PC-9 (cell line): ENCODE data around the gene KLK13. TPM values are rescaled to one million over a fixed set of nuclear protein-coding genes. Genes with fewer than 3 reads are reported as not detected.

Experiments
- BruUV-seq: library from RNA; stranded (reverse); fragments of 400-500 nt; replicated peaks from 2 replicates; lab custom pipeline; 2021; lab: Mats Ljungman, UMichigan
- CTCF ChIA-PET: fragments of 300-600 bp; sonication (Branson Sonifier 250); formaldehyde crosslinking; loops from one replicate; lab custom pipeline; 2022; ENCODE audit warnings: antibody characterized with exemption; lab: Charles Lee
- POLR2A ChIA-PET: fragments of 300-600 bp; sonication (Branson Sonifier 250); formaldehyde crosslinking; loops from one replicate; lab custom pipeline; 2022; ENCODE audit warnings: antibody characterized with exemption; ENCODE audit not compliant: unreplicated experiment; lab: Charles Lee
- DNase-seq, 2 experiments: peaks; one replicate each; pipeline versions ENCODE4 v3.0.0 to v3.0.0-alpha.2; 2015 to 2022; ENCODE audit warnings: mixed read lengths in 1 of 2
- H2AFZ ChIP-seq: fragments of 200-600 bp; sonication (generic); 2 replicates; pipeline ENCODE4 v1.8.1; 2017; ENCODE audit warnings: antibody characterized with exemption
- H3F3A ChIP-seq: fragments of 200-600 bp; sonication (generic); 2 replicates; pipeline ENCODE4 v1.8.1; 2017; ENCODE audit warnings: antibody characterized with exemption, mild to moderate bottlenecking, low read depth; ENCODE audit not compliant: insufficient read depth
- H3K27ac ChIP-seq: fragments of 200-600 bp; sonication (generic); 2 replicates; pipeline ENCODE4 v1.6.1; 2016; ENCODE audit warnings: mixed run types
- H3K27me3 ChIP-seq: fragments of 200-600 bp; sonication (generic); 2 replicates; pipeline ENCODE4 v1.6.1; 2016; ENCODE audit warnings: low read depth, mixed run types; ENCODE audit not compliant: insufficient read depth
- H3K36me3 ChIP-seq: fragments of 200-600 bp; sonication (generic); 2 replicates; pipeline ENCODE4 v1.6.1; 2016; ENCODE audit warnings: low read depth, mixed run types
- H3K4me1 ChIP-seq: fragments of 200-600 bp; sonication (generic); replicated peaks from 2 replicates; pipeline ENCODE4 v1.6.1; 2016; ENCODE audit warnings: mixed run types; ENCODE audit not compliant: insufficient read depth
- H3K4me2 ChIP-seq: fragments of 200-600 bp; sonication (generic); 2 replicates; pipeline ENCODE4 v1.6.1; 2017; ENCODE audit warnings: mixed run types
- H3K4me3 ChIP-seq: fragments of 200-600 bp; sonication (generic); 2 replicates; pipeline ENCODE4 v1.6.1; 2016; ENCODE audit warnings: mixed run types
- H3K79me2 ChIP-seq: fragments of 200-600 bp; sonication (generic); 2 replicates; pipeline ENCODE4 v1.6.1; 2017; ENCODE audit warnings: low read depth, mixed run types
- H3K9me2 ChIP-seq: fragments of 200-600 bp; sonication (generic); 2 replicates; pipeline ENCODE4 v1.8.1; 2017; ENCODE audit warnings: mild to moderate bottlenecking; ENCODE audit not compliant: insufficient read depth
- H3K9me3 ChIP-seq: fragments of 200-600 bp; sonication (generic); 2 replicates; pipeline ENCODE4 v1.8.1; 2016; ENCODE audit warnings: low read depth; ENCODE audit not compliant: insufficient read depth
- H4K20me1 ChIP-seq: fragments of 200-600 bp; sonication (generic); 2 replicates; pipeline ENCODE4 v1.8.1; 2017; ENCODE audit not compliant: insufficient read depth
- EZH2 ChIP-seq: fragments of 200-600 bp; sonication (generic); IDR thresholded peaks from 2 replicates; pipeline ENCODE4 v1.8.0; 2017; ENCODE audit warnings: antibody characterized with exemption, low read depth
- intact Hi-C: fragments of 100-400 bp; cut with micrococcal nuclease; formaldehyde crosslinking; loops from one replicate; pipeline ENCODE4 v1.10.0; 2022; ENCODE audit not compliant: unreplicated experiment
- total RNA-seq: library from RNA; stranded (reverse); gene quantifications from 2 replicates; pipeline ENCODE4 v1.2.3, GENCODE V29; 2021
- TF ChIP-seq, protein P1 (sequence below): fragments of 200-600 bp; sonication (generic); conservative IDR thresholded peaks from 2 replicates; pipeline ENCODE4 v1.6.1; 2017; ENCODE audit warnings: mixed run types, antibody characterized with exemption, mild to moderate bottlenecking, moderate library complexity

Gene KLK13
- total RNA-seq, 1 experiment from 2014 or later = not detected

DNA sequence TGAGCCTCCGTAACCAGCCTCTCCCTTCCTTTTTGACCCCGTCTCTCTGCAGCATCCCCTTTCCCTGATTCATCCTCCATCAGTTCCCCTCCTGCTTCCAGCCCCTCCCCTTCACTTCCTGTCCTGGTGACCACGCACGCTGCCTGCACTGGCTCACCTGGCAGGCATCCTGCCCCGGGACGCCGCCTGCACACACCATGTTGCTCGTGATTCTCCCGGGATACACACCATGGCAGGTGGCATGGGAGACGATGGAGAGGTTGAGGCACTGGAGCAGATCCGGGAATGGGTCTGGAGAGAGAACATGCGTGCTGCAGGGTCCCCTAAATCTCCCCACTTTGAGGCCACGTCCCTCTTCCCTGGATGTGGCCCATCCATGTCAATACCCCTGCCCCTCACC lies 34.3 kb downstream of the KLK13 start:
- Histone ChIP-seq H3K27ac (no peak overlapping the region), H4K20me1 (no peaks in the 10 kb centered on the region), H3K4me2 (no peak overlapping the region), H3K9me2 (no peaks in the 10 kb centered on the region), H3K9me3 (no peaks in the 10 kb centered on the region), H3K27me3 (0 out of 2 replicates have a peak, but pooled peaks cover 11% of the 10 kb centered on the region), H3F3A (no peaks in the 10 kb centered on the region; the same call in 1 of the 2 replicates), H3K36me3 (no peaks in the 10 kb centered on the region), H3K79me2 (no peaks in the 10 kb centered on the region), H3K4me1 (no peaks in the 10 kb centered on the region), H3K4me3 (no peak overlapping the region), H2AFZ (no peak overlapping the region)
- peak in 1 of 2 experiments; percentile 13 for DNase-seq
- ChIA-PET CTCF (no interaction called here), POLR2A (no interaction called here)
- TF ChIP-seq, protein P1, sequence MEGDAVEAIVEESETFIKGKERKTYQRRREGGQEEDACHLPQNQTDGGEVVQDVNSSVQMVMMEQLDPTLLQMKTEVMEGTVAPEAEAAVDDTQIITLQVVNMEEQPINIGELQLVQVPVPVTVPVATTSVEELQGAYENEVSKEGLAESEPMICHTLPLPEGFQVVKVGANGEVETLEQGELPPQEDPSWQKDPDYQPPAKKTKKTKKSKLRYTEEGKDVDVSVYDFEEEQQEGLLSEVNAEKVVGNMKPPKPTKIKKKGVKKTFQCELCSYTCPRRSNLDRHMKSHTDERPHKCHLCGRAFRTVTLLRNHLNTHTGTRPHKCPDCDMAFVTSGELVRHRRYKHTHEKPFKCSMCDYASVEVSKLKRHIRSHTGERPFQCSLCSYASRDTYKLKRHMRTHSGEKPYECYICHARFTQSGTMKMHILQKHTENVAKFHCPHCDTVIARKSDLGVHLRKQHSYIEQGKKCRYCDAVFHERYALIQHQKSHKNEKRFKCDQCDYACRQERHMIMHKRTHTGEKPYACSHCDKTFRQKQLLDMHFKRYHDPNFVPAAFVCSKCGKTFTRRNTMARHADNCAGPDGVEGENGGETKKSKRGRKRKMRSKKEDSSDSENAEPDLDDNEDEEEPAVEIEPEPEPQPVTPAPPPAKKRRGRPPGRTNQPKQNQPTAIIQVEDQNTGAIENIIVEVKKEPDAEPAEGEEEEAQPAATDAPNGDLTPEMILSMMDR = no peak
- no peak for TF ChIP-seq EZH2
- intact Hi-C loops = no loop called here
- BruUV-seq = no TSS peak

DNA sequence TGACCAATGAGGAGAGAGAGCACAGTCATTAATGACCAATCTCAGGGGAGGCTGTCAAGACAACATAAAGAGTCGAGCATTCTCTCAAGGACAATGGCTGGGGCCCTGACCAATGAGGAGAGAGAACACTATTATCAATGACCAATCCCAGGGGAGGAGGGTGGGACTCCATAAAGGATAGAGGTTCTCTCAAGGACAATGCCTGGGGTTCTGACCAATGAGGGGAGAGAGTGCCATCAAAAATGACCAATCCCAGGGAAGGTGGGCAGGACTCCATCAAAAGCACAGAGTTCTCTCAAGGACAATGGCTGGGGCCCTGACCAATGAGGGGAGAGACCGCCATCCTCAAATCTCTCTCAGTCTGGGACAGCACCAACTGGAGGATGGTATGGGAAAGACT lies 35.2 kb downstream of the KLK13 start:
- peaks cover 20% of the 10 kb centered on the region; the same call in 1 of the 2 replicates for H3K27me3 ChIP-seq
- H3K4me3 ChIP-seq = no peak overlapping the region
- BruUV-seq = no TSS peak
- DNase-seq = no peak
- H3K79me2 ChIP-seq = no peaks in the 10 kb centered on the region
- TF ChIP-seq, protein P1 = no peak
- TF ChIP-seq EZH2 = no peak
- no peak overlapping the region for H3K27ac ChIP-seq
- no peak overlapping the region for H3K4me2 ChIP-seq
- H3F3A ChIP-seq = no peaks in the 10 kb centered on the region; the same call in 1 of the 2 replicates
- H3K9me2 ChIP-seq = no peaks in the 10 kb centered on the region
- H4K20me1 ChIP-seq = no peaks in the 10 kb centered on the region
- no peaks in the 10 kb centered on the region for H3K36me3 ChIP-seq
- no peaks in the 10 kb centered on the region for H3K4me1 ChIP-seq
- POLR2A ChIA-PET = no interaction called here
- CTCF ChIA-PET = no interaction called here
- H3K9me3 ChIP-seq = no peaks in the 10 kb centered on the region
- no peak overlapping the region for H2AFZ ChIP-seq
- intact Hi-C loops = no loop called here

DNA sequence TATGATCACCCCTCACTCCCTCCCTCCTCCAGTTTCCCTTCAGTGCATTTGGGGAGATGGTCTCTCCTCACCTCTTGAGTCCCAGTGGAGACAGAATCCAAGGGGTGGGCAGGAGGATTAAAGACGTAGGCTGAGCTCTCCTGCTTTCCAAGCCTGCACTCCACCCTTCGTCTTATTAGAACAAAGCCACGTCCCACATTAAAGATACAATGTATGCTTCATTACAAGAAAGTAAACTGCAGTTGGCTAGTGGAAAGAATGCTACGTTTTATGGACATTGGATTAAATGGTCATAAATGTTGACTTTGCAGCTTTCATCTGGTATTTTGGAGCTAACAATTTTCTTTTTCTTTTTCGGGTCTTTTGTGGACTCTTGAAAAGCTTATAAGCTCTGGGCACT lies 37.0 kb downstream of the KLK13 start:
- H2AFZ ChIP-seq = no peak overlapping the region
- no peaks in the 10 kb centered on the region for H4K20me1 ChIP-seq
- no peaks in the 10 kb centered on the region for H3K9me3 ChIP-seq
- CTCF ChIA-PET = interaction anchor here (0.5 kb wide), 1 partner anchor 188 kb away, joined by 3 read pairs; no protein-coding TSS in a partner anchor
- no peak overlapping the region for H3K4me2 ChIP-seq
- intact Hi-C loops = no loop called here
- peak in 1 of 2 experiments; percentile 22 for DNase-seq
- BruUV-seq = no TSS peak
- POLR2A ChIA-PET = no interaction called here
- H3K79me2 ChIP-seq = no peaks in the 10 kb centered on the region
- H3K27ac ChIP-seq = no peak overlapping the region
- no peaks in the 10 kb centered on the region for H3K4me1 ChIP-seq
- no peaks in the 10 kb centered on the region for H3K9me2 ChIP-seq
- no peaks in the 10 kb centered on the region; the same call in 1 of the 2 replicates for H3F3A ChIP-seq
- H3K4me3 ChIP-seq = no peak overlapping the region
- H3K27me3 ChIP-seq = peaks cover 22% of the 10 kb centered on the region; the same call in 1 of the 2 replicates
- TF ChIP-seq, protein P1 = no peak
- TF ChIP-seq EZH2 = no peak
- H3K36me3 ChIP-seq = no peaks in the 10 kb centered on the region
